Peyer's patch (tissue), 4 donors: ENCODE measurements around the gene CLDN10.

Experiments used
- CTCF ChIP-seq, 6 experiments: fragments of 450-650 bp in 4 of 6; fragments of 200-600 bp in 2 of 6; sonication (generic) in 1 of 6; IDR thresholded peaks; one replicate each; pipeline ENCODE4 v1.5.1; 2017 to 2019; ENCODE audit warnings: antibody characterized with exemption in 6 of 6, mild to moderate bottlenecking in 3 of 6, moderate library complexity in 1 of 6
- POLR2A ChIP-seq, 2 donors: fragments of 450-650 bp; IDR thresholded peaks; one replicate each; pipeline ENCODE4 v1.5.1; 2017; ENCODE audit warnings: antibody characterized with exemption in 2 of 2, mild to moderate bottlenecking in 2 of 2, moderate library complexity in 2 of 2

DNA sequence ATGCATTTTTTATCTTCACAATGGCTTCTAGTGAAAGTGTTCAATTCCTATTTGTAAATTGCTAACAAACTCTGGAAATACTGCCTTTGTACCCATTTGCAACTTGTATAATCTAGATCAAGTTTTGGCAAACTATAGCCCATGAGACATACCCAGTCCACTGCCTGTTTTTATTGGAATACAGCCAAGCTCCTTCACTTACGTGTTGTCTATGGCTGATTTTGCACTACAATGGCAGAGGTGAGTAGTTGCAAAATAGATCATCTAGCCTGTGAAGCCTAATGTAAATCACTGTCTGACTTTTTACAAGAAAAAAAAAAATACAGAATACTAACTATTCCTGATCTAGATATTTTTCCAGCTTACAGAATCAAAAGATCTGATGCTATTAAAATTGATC, 54.8 kb downstream of the CLDN10 start:
- TF ChIP-seq CTCF (IDR thresholded peaks at IDR 0.05) = no peak
- TF ChIP-seq POLR2A (IDR thresholded peaks at IDR 0.05) = no peak
